Testis (tissue), 3 donors: ENCODE measurements around the gene ZNF195. TPM values are rescaled to one million over a fixed set of nuclear protein-coding genes. Genes with fewer than 3 reads are reported as not detected.

Experiments used
- DNase-seq: peaks from one replicate; pipeline ENCODE4 v3.0.0-alpha.2; 2019
- H3K27ac ChIP-seq, 2 donors: fragments of 200-600 bp; sonication (generic); one replicate each; pipeline ENCODE4 v1.5.1; 2019
- H3K27me3 ChIP-seq: fragments of 200-600 bp; sonication (generic); one replicate; pipeline ENCODE4 v1.5.1; 2019
- H3K36me3 ChIP-seq: fragments of 200-600 bp; sonication (generic); one replicate; pipeline ENCODE4 v1.5.1; 2017; ENCODE audit warnings: low read depth; ENCODE audit errors: missing control alignments
- H3K4me1 ChIP-seq: fragments of 200-600 bp; sonication (generic); one replicate; pipeline ENCODE4 v1.5.1; 2019
- H3K4me3 ChIP-seq, 2 donors: fragments of 200-600 bp; sonication (generic); one replicate each; pipeline ENCODE4 v1.5.1; 2017 to 2019
- H3K9me3 ChIP-seq: fragments of 200-600 bp; sonication (generic); one replicate; pipeline ENCODE4 v1.5.1; 2017
- POLR2A ChIP-seq: fragments of 450-650 bp; IDR thresholded peaks from one replicate; pipeline ENCODE4 v1.6.1; 2017; ENCODE audit warnings: antibody characterized with exemption, mild to moderate bottlenecking, moderate library complexity
- WGBS, 2 donors: methylation state at CpG; one replicate each; pipeline ENCODE4 v1.1.5; 2018; 5-methylcytosine and 5-hydroxymethylcytosine counted together
- intact Hi-C: fragments of 100-400 bp; cut with DNase I; formaldehyde crosslinking; loops from one replicate; pipeline ENCODE4 v1.15.1; 2023; ENCODE audit warnings: low total_unique reads
- polyA plus RNA-seq: library from polyadenylated mRNA; stranded (reverse); fragments of 350-450 nt; fragmentation: Illumina TruSeq; extraction: RNeasy Lipid Tissue Mini Kit (QIAGEN cat#74804); gene quantifications from one replicate; pipeline ENCODE4 v1.2.3, GENCODE V29; 2014; ENCODE audit warnings: low read depth, low replicate concordance; ENCODE audit not compliant: insufficient read depth
- total RNA-seq, 2 donors: library from RNA; depleted of rRNA; stranded (reverse); fragments of >200 nt; gene quantifications; one replicate each; pipeline ENCODE4 v1.2.3, GENCODE V29; 2016
- TF ChIP-seq, protein P1 (sequence below), 3 experiments: fragments of 450-650 bp in 2 of 3; fragments of 200-600 bp in 1 of 3; sonication (generic) in 1 of 3; IDR thresholded peaks; one replicate each; pipeline ENCODE4 v1.5.1; 2016 to 2019; ENCODE audit warnings: antibody characterized with exemption in 3 of 3, mild to moderate bottlenecking in 2 of 3, moderate library complexity in 1 of 3

The ZNF195 gene
- total and polyA plus RNA-seq, 3 donors from 2014 or later = 4.6 to 22.7 (median 14.9) TPM

DNA sequence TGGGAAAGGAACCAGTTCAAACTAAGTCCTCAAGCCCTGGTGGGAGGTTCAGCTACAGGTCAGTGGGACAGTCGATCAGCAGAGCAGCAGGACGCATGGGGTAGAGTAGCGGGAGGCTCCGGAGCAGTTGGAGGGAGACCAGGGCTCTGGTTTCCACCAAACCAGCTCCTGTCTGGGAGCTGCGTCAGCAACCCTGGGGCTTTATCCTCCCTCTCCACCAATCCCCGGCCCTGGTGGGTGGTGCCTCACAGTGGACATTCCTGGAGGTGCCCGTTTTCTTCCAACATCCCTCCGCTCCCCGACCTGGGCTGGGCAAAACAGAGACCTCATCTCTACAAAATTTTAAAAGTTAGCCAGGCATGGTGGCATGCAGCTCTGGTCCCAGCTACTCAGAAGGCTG is 32.4 kb downstream of the ZNF195 start:
- no peak for DNase-seq
- WGBS, 2 donors = 66 to 67% methylated on average over 9 of the region's 9 CpGs
- intact Hi-C loops = loop anchor here (10.0 kb wide), 1 partner anchor 58 kb away; no protein-coding TSS in a partner anchor
- no peaks in the 10 kb centered on the region for H3K9me3 ChIP-seq
- no peak overlapping the region for H3K27ac ChIP-seq
- H3K27me3 ChIP-seq = no peaks in the 10 kb centered on the region
- no peak overlapping the region for H3K4me3 ChIP-seq
- TF ChIP-seq, protein P1, sequence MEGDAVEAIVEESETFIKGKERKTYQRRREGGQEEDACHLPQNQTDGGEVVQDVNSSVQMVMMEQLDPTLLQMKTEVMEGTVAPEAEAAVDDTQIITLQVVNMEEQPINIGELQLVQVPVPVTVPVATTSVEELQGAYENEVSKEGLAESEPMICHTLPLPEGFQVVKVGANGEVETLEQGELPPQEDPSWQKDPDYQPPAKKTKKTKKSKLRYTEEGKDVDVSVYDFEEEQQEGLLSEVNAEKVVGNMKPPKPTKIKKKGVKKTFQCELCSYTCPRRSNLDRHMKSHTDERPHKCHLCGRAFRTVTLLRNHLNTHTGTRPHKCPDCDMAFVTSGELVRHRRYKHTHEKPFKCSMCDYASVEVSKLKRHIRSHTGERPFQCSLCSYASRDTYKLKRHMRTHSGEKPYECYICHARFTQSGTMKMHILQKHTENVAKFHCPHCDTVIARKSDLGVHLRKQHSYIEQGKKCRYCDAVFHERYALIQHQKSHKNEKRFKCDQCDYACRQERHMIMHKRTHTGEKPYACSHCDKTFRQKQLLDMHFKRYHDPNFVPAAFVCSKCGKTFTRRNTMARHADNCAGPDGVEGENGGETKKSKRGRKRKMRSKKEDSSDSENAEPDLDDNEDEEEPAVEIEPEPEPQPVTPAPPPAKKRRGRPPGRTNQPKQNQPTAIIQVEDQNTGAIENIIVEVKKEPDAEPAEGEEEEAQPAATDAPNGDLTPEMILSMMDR (IDR thresholded peaks at IDR 0.05) = no peak
- TF ChIP-seq POLR2A = no peak
- no peaks in the 10 kb centered on the region for H3K36me3 ChIP-seq
- no peaks in the 10 kb centered on the region for H3K4me1 ChIP-seq

DNA sequence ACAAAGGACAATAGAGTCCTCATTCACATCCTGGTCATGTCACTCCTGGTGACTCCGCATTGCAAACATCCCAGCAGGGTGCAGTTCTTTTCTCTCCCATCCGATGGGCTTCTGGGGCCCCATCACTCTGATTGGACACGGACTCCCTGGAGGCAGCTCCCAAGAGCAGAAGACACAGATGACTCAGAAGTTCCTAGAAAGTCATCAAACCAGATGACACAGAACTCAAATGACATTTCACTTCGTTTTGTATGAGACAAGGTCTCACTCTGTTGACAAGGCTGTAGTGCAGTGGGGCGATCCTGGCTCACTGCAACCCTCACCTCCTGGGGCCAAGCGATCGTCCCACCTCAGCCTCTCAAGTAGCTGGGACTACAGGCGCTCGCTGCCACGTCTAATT is 33.2 kb downstream of the ZNF195 start:
- DNase-seq = no peak
- no peaks in the 10 kb centered on the region for H3K36me3 ChIP-seq
- intact Hi-C loops = loop anchor here (10.0 kb wide), 1 partner anchor 59 kb away; no protein-coding TSS in a partner anchor
- no peaks in the 10 kb centered on the region for H3K9me3 ChIP-seq
- no peaks in the 10 kb centered on the region for H3K4me1 ChIP-seq
- H3K27me3 ChIP-seq = no peaks in the 10 kb centered on the region
- H3K4me3 ChIP-seq = no peak overlapping the region
- 71 to 74% methylated on average over 10 of the region's 10 CpGs for WGBS, 2 donors
- TF ChIP-seq POLR2A = no peak
- TF ChIP-seq, protein P1 (IDR thresholded peaks at IDR 0.05) = no peak
- H3K27ac ChIP-seq = no peak overlapping the region

DNA sequence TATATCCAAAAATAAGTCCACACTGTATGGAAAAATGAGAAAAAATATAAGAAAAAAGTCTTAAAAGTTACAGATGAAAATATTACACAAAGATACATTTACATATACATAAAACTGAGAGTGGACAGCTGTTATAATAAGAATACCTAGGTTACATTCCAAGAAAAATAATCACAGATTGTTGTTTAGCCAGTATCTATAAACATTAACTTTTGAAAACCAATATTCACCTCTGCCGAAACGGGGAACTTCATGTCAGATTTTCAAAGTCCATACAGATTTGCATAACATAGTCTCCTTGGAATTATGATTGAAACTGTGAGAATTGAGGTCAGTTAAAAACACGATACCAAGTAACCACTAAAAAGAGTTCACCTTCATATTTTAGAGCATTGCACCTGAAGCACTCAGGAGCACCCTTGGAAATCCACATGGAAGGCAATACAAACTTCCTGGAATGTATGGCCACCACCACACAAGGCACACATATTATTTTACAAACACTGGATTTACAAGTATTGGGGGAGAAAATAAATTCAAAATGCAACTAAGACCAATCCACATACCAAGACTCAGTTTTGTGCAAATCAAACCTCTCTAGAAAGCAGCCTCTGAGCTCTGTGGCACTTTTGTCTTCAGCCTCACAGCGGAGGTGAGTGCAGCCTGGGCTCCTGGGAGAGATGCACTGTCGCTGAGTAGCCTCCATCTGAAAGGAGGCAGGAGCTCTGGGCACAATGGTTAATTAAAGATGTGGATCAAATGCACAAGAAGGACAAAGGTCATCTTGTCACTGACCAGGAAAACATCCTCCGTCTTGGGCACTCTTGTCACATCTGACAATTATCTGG is 34.4 kb downstream of the ZNF195 start:
- TF ChIP-seq, protein P1 (IDR thresholded peaks at IDR 0.05) = no peak
- no peak for TF ChIP-seq POLR2A
- DNase-seq = no peak
- Histone ChIP-seq H3K36me3 (no peaks in the 10 kb centered on the region), H3K4me3 (no peak overlapping the region), H3K27me3 (no peaks in the 10 kb centered on the region), H3K27ac (no peak overlapping the region), H3K4me1 (no peaks in the 10 kb centered on the region), H3K9me3 (no peaks in the 10 kb centered on the region)
- WGBS, 2 donors = 63 to 80% methylated on average over 6 of the region's 6 CpGs
- intact Hi-C loops = loop anchor here (10.0 kb wide), 1 partner anchor 60 kb away; no protein-coding TSS in a partner anchor

DNA sequence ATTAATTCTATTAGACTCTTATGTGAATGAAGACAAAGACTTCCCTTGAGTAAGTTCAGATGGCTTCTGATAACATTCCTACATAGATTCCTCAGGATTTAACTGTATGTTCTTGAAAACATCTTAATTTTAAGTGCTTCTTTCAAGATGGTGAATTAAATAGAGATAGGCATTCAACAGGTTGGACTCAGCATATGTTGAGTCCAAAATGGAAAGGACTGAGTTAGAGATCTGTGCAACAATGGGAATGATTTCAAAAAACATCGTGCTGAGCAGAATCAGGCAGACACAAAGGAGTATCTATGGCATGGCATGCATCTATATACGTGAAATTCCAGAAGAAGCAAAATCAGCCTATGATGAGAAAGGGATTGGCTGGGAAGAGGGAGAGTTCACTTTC is 36.2 kb downstream of the ZNF195 start:
- Histone ChIP-seq H3K4me1 (no peaks in the 10 kb centered on the region), H3K27me3 (no peaks in the 10 kb centered on the region), H3K27ac (no peak overlapping the region), H3K4me3 (no peak overlapping the region), H3K36me3 (no peaks in the 10 kb centered on the region), H3K9me3 (no peaks in the 10 kb centered on the region)
- intact Hi-C loops = loop anchor here (10.0 kb wide), 1 partner anchor 62 kb away; no protein-coding TSS in a partner anchor
- WGBS, 2 donors = 59 to 75% methylated on average over 2 of the region's 2 CpGs
- no peak for TF ChIP-seq POLR2A
- TF ChIP-seq, protein P1 (IDR thresholded peaks at IDR 0.05) = no peak
- no peak for DNase-seq
